SK-N-MC (cell line): Measurements from ENCODE around the gene HM13.

Source experiments
- EZH2 ChIP-seq: fragments of 200-600 bp; sonication (generic); IDR thresholded peaks from one replicate; pipeline ENCODE4 v1.6.1; 2017; ENCODE audit warnings: antibody characterized with exemption
- FOXP2 ChIP-seq: optimal IDR thresholded peaks from 2 replicates; pipeline ENCODE3; 2011; ENCODE audit warnings: mild to moderate bottlenecking, moderate library complexity; ENCODE audit not compliant: insufficient read depth; ENCODE audit errors: extremely low read length, control extremely low read depth
- POLR2AphosphoS5 ChIP-seq: IDR thresholded peaks from 2 replicates; pipeline ENCODE4 v1.6.1; 2012; ENCODE audit warnings: mild to moderate bottlenecking, low read depth, low read length, borderline replicate concordance

- TF ChIP-seq EZH2 (no peak), POLR2AphosphoS5 (no peak), FOXP2 (no peak)
Measured at GRCh38 chr20:31515072-31515774, 981 bp downstream of the HM13 start.
